T follicular helper cell (primary cell): ENCODE measurements around the gene STRA8.

Experiments used
- DNase-seq: peaks from one replicate; pipeline ENCODE4 v3.0.0-alpha.2; 2020; ENCODE audit warnings: low read depth

The STRA8 gene

GRCh38 chr7:135238112-135238744 lies 4.6 kb downstream of the STRA8 start:
- DNase-seq = no peak

- no peak for DNase-seq
Observed at GRCh38 chr7:135239263-135239662, 5.6 kb downstream of the STRA8 start.

GRCh38 chr7:135240441-135240840 lies 6.8 kb downstream of the STRA8 start:
- DNase-seq = no peak

GRCh38 chr7:135242096-135242684 lies 8.6 kb downstream of the STRA8 start:
- no peak for DNase-seq

GRCh38 chr7:135245226-135246190 lies 11.9 kb downstream of the STRA8 start:
- no peak for DNase-seq

- DNase-seq = no peak
Observed at GRCh38 chr7:135246191-135246825, 12.7 kb downstream of the STRA8 start.

- DNase-seq = no peak
Observed at GRCh38 chr7:135247746-135248471, 14.3 kb downstream of the STRA8 start.

- no peak for DNase-seq
Observed at GRCh38 chr7:135248546-135248945, 14.9 kb downstream of the STRA8 start.

- DNase-seq = no peak
Observed at GRCh38 chr7:135251496-135252391, 18.1 kb downstream of the STRA8 start.

GRCh38 chr7:135253851-135254771 lies 20.5 kb downstream of the STRA8 start:
- no peak for DNase-seq

- no peak for DNase-seq
Observed at GRCh38 chr7:135257790-135258189, 24.2 kb downstream of the STRA8 start.

GRCh38 chr7:135258585-135258984 lies 24.9 kb downstream of the STRA8 start:
- no peak for DNase-seq

- DNase-seq = no peak
Observed at GRCh38 chr7:135259702-135260101, 26.1 kb downstream of the STRA8 start.

GRCh38 chr7:135260470-135260869 lies 26.8 kb downstream of the STRA8 start:
- DNase-seq = no peak

GRCh38 chr7:135260930-135261721 lies 27.5 kb downstream of the STRA8 start:
- DNase-seq = no peak

- no peak for DNase-seq
Observed at GRCh38 chr7:135262623-135263320, 29.1 kb downstream of the STRA8 start.

- no peak for DNase-seq
Observed at GRCh38 chr7:135263321-135263970, 29.8 kb downstream of the STRA8 start.
